SJCRH30 (cell line): Measurements from ENCODE around the gene ACAD10. TPM values are rescaled to one million over a fixed set of nuclear protein-coding genes. Genes with fewer than 3 reads are reported as not detected.

Source experiments
- DNase-seq, 2 experiments: peaks; one replicate each; pipeline ENCODE4 v3.0.0-alpha.2; 2015 to 2020
- H3K27ac ChIP-seq: fragments of 250-450 bp; sonication (Bioruptor Pico); 2 replicates; pipeline ENCODE4 v1.5.1; 2020; ENCODE audit warnings: mild to moderate bottlenecking, moderate library complexity
- H3K27me3 ChIP-seq: fragments of 250-450 bp; sonication (Bioruptor Pico); 2 replicates; pipeline ENCODE4 v1.5.1; 2020; ENCODE audit warnings: mild to moderate bottlenecking, moderate library complexity
- H3K36me3 ChIP-seq: fragments of 250-450 bp; sonication (Bioruptor Pico); 2 replicates; pipeline ENCODE4 v1.5.1; 2020; ENCODE audit warnings: mild to moderate bottlenecking, moderate library complexity
- H3K4me1 ChIP-seq: fragments of 250-450 bp; sonication (Bioruptor Pico); 2 replicates; pipeline ENCODE4 v1.5.1; 2020; ENCODE audit warnings: mild to moderate bottlenecking, moderate library complexity
- H3K4me3 ChIP-seq: fragments of 250-450 bp; sonication (Bioruptor Pico); 2 replicates; pipeline ENCODE4 v1.5.1; 2020; ENCODE audit warnings: mild to moderate bottlenecking, moderate library complexity
- H3K9me3 ChIP-seq: fragments of 250-450 bp; sonication (Bioruptor Pico); replicated peaks from 2 replicates; pipeline ENCODE4 v1.5.1; 2020; ENCODE audit warnings: mild to moderate bottlenecking, moderate library complexity
- total RNA-seq: library from RNA; depleted of rRNA; stranded (reverse); fragments of >200 nt; shearing (Covaris generic); gene quantifications from 2 replicates; pipeline ENCODE4 v1.2.3, GENCODE V29; 2014; rRNA removed

The ACAD10 gene
- total RNA-seq, 1 experiment from 2014 or later: 11.5 TPM

- Histone ChIP-seq H3K9me3 (no peaks in the 10 kb centered on the region), H3K27me3 (no peaks in the 10 kb centered on the region), H3K4me3 (no peak overlapping the region), H3K4me1 (no peaks in the 10 kb centered on the region), H3K27ac (no peak overlapping the region), H3K36me3 (no peaks in the 10 kb centered on the region)
- no peak for DNase-seq
These were observed 103.9 kb downstream of the ACAD10 start for GRCh38 chr12:111789779-111790178.

- no peaks in the 10 kb centered on the region for H3K36me3 ChIP-seq
- no peaks in the 10 kb centered on the region for H3K27me3 ChIP-seq
- no peak overlapping the region for H3K27ac ChIP-seq
- H3K4me3 ChIP-seq: no peak overlapping the region
- no peak for DNase-seq
- H3K4me1 ChIP-seq: no peaks in the 10 kb centered on the region
- H3K9me3 ChIP-seq: no peaks in the 10 kb centered on the region
These were observed 105.7 kb downstream of the ACAD10 start for GRCh38 chr12:111791507-111791906.

GRCh38 chr12:111792155-111792855 lies 106.5 kb downstream of the ACAD10 start:
- no peaks in the 10 kb centered on the region for H3K27me3 ChIP-seq
- H3K36me3 ChIP-seq: no peaks in the 10 kb centered on the region
- H3K9me3 ChIP-seq: no peaks in the 10 kb centered on the region
- DNase-seq: peak; percentile 14 to 29
- H3K27ac ChIP-seq: no peak overlapping the region
- H3K4me1 ChIP-seq: no peaks in the 10 kb centered on the region
- no peak overlapping the region for H3K4me3 ChIP-seq

- Histone ChIP-seq H3K27me3 (no peaks in the 10 kb centered on the region), H3K4me3 (no peak overlapping the region)
These were observed 107.0 kb downstream of the ACAD10 start for GRCh38 chr12:111792856-111793235.

GRCh38 chr12:111798182-111798581 lies 112.3 kb downstream of the ACAD10 start:
- no peak overlapping the region for H3K27ac ChIP-seq
- no peaks in the 10 kb centered on the region for H3K4me1 ChIP-seq
- H3K27me3 ChIP-seq: no peaks in the 10 kb centered on the region
- H3K4me3 ChIP-seq: no peak overlapping the region
- no peaks in the 10 kb centered on the region for H3K9me3 ChIP-seq
- H3K36me3 ChIP-seq: no peaks in the 10 kb centered on the region
- no peak for DNase-seq

More at GRCh38 chr12:111792856-111793235, 107.0 kb downstream of the ACAD10 start:
- Histone ChIP-seq H3K27ac (no peak overlapping the region), H3K4me1 (no peaks in the 10 kb centered on the region), H3K9me3 (no peaks in the 10 kb centered on the region), H3K36me3 (no peaks in the 10 kb centered on the region)
- no peak for DNase-seq

GRCh38 chr12:111799758-111800157 lies 113.9 kb downstream of the ACAD10 start:
- no peak for DNase-seq
- H3K36me3 ChIP-seq: no peaks in the 10 kb centered on the region
- H3K4me1 ChIP-seq: no peaks in the 10 kb centered on the region
- no peak overlapping the region for H3K27ac ChIP-seq
- no peaks in the 10 kb centered on the region for H3K27me3 ChIP-seq
- H3K4me3 ChIP-seq: no peak overlapping the region
- no peaks in the 10 kb centered on the region for H3K9me3 ChIP-seq

GRCh38 chr12:111803038-111803626 lies 117.3 kb downstream of the ACAD10 start:
- Histone ChIP-seq H3K9me3 (no peaks in the 10 kb centered on the region), H3K27ac (no peak overlapping the region), H3K4me3 (no peak overlapping the region), H3K36me3 (no peaks in the 10 kb centered on the region), H3K27me3 (no peaks in the 10 kb centered on the region), H3K4me1 (no peaks in the 10 kb centered on the region)
- no peak for DNase-seq

- Histone ChIP-seq H3K27ac (no peak overlapping the region), H3K27me3 (no peaks in the 10 kb centered on the region), H3K36me3 (no peaks in the 10 kb centered on the region), H3K4me1 (no peaks in the 10 kb centered on the region), H3K9me3 (no peaks in the 10 kb centered on the region), H3K4me3 (no peak overlapping the region)
- DNase-seq: no peak
These were observed 118.0 kb downstream of the ACAD10 start for GRCh38 chr12:111803851-111804250.

- no peak overlapping the region for H3K4me3 ChIP-seq
- H3K27me3 ChIP-seq: no peaks in the 10 kb centered on the region
- no peak overlapping the region for H3K27ac ChIP-seq
- no peaks in the 10 kb centered on the region for H3K36me3 ChIP-seq
- H3K4me1 ChIP-seq: no peaks in the 10 kb centered on the region
- no peaks in the 10 kb centered on the region for H3K9me3 ChIP-seq
- no peak for DNase-seq
These were observed 120.5 kb downstream of the ACAD10 start for GRCh38 chr12:111806304-111806703.

Other genes with a start within 250 kb of the ACAD10 start
- gene ATXN2, start 86.7 kb upstream of the ACAD10 start, total RNA-seq: 25.2 and 38.2 TPM in 2 replicates
- gene BRAP, start 97 bp upstream of the ACAD10 start, total RNA-seq: 17.2 and 20.2 TPM in 2 replicates
- gene ALDH2, start 80.9 kb downstream of the ACAD10 start, total RNA-seq: 0.79 and 2.0 TPM in 2 replicates
- 43.3 and 50.3 TPM in 2 replicates for gene MAPKAPK5, start 156.2 kb downstream of the ACAD10 start, total RNA-seq